Mesothelial cell of epicardium (in vitro differentiated cells): ENCODE results near the gene TRPV5. TPM values are rescaled to one million over a fixed set of nuclear protein-coding genes. Genes with fewer than 3 reads are reported as not detected.

ENCODE experiments used
- DNase-seq, 2 experiments: peaks; one replicate each; pipeline ENCODE4 v3.0.0; 2021; ENCODE audit warnings: low spot score in 2 of 2; ENCODE audit not compliant: unreplicated experiment in 2 of 2
- H3K27ac Mint-ChIP-seq: 2 replicates; pipeline ENCODE4 v1.8.0; 2021; ENCODE audit warnings: mixed read lengths
- H3K27me3 Mint-ChIP-seq: 2 replicates; pipeline ENCODE4 v1.8.0; 2021; ENCODE audit warnings: low read depth, mixed read lengths
- H3K36me3 Mint-ChIP-seq: 2 replicates; pipeline ENCODE4 v1.8.0; 2021; ENCODE audit warnings: mixed read lengths
- H3K4me1 Mint-ChIP-seq: 2 replicates; pipeline ENCODE4 v1.8.0; 2021; ENCODE audit warnings: mixed read lengths
- H3K4me3 Mint-ChIP-seq: 2 replicates; pipeline ENCODE4 v1.8.0; 2021; ENCODE audit warnings: mild to moderate bottlenecking, moderate library complexity, mixed read lengths
- H3K9me3 Mint-ChIP-seq: 2 replicates; pipeline ENCODE4 v1.8.0; 2021; ENCODE audit warnings: mixed read lengths
- total RNA-seq: library from RNA; stranded (reverse); gene quantifications from 3 replicates; pipeline ENCODE4 v1.2.1, GENCODE V29; 2021
- TF ChIP-seq, protein P1 (sequence below): fragments of 200-600 bp; sonication (generic); IDR thresholded peaks from one replicate; pipeline ENCODE4 v1.5.0; 2021; ENCODE audit warnings: antibody characterized with exemption; ENCODE audit not compliant: unreplicated experiment

TRPV5 gene
- total RNA-seq, 1 donor from 2014 or later = 0.56 TPM

DNA sequence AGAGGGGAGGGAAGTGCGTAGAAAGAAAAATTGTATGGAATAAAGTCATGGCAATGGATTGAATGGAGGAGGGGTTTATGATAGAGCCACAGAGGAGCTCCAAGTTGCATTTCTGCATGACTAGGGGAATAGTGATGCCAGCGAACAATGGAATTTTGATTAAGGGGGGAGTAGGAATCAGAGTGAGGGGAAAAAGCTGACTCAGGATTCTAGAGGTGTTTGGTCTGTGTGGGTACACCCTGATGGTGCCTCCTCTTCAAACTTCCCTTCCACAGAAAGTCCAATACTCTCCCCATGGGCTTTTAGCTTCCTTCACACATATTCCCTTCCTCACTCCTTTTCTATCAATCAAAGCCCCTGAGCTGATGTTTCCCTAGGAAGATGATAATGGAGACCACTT, 30.4 kb upstream of the TRPV5 start:
- no peak overlapping the region for H3K27ac Mint-ChIP-seq
- H3K36me3 Mint-ChIP-seq = no peaks in the 10 kb centered on the region
- H3K27me3 Mint-ChIP-seq = peaks cover 4% of the 10 kb centered on the region
- TF ChIP-seq, protein P1, sequence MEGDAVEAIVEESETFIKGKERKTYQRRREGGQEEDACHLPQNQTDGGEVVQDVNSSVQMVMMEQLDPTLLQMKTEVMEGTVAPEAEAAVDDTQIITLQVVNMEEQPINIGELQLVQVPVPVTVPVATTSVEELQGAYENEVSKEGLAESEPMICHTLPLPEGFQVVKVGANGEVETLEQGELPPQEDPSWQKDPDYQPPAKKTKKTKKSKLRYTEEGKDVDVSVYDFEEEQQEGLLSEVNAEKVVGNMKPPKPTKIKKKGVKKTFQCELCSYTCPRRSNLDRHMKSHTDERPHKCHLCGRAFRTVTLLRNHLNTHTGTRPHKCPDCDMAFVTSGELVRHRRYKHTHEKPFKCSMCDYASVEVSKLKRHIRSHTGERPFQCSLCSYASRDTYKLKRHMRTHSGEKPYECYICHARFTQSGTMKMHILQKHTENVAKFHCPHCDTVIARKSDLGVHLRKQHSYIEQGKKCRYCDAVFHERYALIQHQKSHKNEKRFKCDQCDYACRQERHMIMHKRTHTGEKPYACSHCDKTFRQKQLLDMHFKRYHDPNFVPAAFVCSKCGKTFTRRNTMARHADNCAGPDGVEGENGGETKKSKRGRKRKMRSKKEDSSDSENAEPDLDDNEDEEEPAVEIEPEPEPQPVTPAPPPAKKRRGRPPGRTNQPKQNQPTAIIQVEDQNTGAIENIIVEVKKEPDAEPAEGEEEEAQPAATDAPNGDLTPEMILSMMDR = no peak
- H3K9me3 Mint-ChIP-seq = no peaks in the 10 kb centered on the region
- peaks cover 14% of the 10 kb centered on the region for H3K4me1 Mint-ChIP-seq
- H3K4me3 Mint-ChIP-seq = no peak overlapping the region
- no peak for DNase-seq

DNA sequence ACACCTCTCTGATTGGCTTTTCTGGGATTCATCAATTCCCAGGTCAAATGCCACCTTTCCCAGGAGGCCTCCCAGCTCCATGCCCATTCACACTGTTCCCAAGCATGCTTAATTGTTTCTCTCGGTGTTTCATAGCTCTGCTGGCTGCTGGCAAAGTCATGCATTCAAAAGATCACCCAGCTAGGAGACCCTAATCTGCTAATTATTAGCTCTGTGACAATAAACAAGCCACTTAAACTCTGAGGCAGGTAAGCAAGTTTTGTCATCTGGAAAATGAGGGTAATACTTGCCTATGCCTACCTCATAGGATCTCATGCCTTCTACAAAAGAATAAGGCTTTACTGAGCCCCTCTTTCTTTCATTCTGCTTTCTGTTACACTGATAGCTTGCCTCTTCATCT, 29.4 kb upstream of the TRPV5 start:
- no peaks in the 10 kb centered on the region for H3K9me3 Mint-ChIP-seq
- H3K36me3 Mint-ChIP-seq = no peaks in the 10 kb centered on the region
- peaks cover 4% of the 10 kb centered on the region for H3K27me3 Mint-ChIP-seq
- DNase-seq = no peak
- H3K27ac Mint-ChIP-seq = no peak overlapping the region
- TF ChIP-seq, protein P1 = no peak
- H3K4me1 Mint-ChIP-seq = peaks cover 14% of the 10 kb centered on the region
- H3K4me3 Mint-ChIP-seq = no peak overlapping the region

DNA sequence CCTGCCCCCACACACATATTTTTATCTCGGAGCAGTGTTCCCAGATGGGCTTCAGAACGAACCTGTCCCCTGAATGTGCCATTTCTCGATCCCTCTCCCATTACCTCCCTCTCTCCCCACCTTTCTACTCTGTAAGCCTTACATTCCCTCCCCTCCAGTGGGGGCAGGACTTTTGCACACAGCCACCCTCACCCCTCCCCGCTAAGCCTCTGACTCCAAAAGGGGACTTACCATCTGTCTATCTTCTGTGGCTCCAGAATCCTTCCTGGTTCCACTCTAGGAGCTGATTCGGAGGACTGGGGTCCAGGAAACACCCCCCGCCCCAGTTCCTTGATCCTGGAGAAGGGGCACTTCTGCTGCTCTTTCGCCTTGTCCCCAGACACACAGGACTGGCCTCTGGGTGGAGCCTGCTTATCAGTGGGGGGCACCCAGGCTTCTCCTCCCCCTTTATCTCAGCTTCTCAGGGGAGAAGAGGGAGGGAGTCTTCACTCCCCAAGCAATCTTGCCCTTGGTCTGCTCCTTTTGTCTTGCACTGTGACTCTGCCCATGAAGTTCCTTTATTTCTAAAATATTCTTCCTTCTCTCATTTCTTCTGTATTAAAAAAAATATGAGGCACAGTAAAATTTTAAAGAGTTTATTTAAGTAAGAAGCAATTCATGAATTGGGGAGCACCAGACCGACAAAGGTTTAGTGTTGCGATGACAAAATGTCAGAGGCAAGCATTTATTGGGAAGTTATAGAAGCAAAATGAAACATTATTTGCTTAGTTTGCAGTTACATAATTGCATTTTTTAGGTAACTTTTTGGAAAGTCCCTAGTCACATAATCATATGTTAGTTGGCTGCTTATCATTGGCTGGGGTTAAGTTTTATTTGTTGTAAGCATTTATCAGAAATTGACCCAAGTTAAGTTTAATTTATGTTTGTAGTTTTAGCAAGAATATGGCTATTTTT, 28.7 kb upstream of the TRPV5 start, which contains the start of gene KEL:
TSS of gene KEL (minus strand) at position 391 of the 954 bp plus-strand sequence. CDS start at position 234, 157 bp downstream.
- no peak for DNase-seq

DNA sequence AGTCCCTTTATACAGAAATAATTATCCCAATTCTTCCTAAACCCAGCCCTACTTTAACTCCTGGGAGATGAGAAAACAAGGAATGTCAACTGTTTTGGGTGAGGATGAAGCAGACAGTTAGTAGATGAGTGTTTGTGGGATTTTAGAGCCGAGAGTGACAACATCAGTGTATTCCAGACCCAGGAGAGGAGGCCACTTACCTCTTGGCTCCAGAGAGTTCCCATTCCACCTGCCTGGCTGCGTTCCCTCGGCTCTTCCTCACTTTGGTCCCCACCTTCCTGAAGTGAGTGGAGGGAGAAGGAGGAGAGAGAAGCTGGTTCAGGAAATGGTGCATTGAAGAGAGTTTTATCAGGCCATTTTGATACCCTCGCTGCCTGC, 28.0 kb upstream of the TRPV5 start:
- Mint-ChIP-seq H3K27me3 (peaks cover 4% of the 10 kb centered on the region), H3K4me3 (no peak overlapping the region), H3K9me3 (no peaks in the 10 kb centered on the region), H3K36me3 (peaks cover under 1% of the 10 kb centered on the region), H3K27ac (no peak overlapping the region), H3K4me1 (peaks cover 20% of the 10 kb centered on the region)
- DNase-seq = no peak
- TF ChIP-seq, protein P1 = no peak

More for the DNA sequence above, 28.7 kb upstream of the TRPV5 start, which contains the start of gene KEL:
- Mint-ChIP-seq H3K4me1 (peaks cover 14% of the 10 kb centered on the region), H3K27ac (no peak within 1 kb of the TSS), H3K36me3 (no peaks in the 10 kb centered on the region), H3K9me3 (no peaks in the 10 kb centered on the region), H3K27me3 (peaks cover 4% of the 10 kb centered on the region), H3K4me3 (no peak within 1 kb of the TSS)
- TF ChIP-seq, protein P1 = no peak

DNA sequence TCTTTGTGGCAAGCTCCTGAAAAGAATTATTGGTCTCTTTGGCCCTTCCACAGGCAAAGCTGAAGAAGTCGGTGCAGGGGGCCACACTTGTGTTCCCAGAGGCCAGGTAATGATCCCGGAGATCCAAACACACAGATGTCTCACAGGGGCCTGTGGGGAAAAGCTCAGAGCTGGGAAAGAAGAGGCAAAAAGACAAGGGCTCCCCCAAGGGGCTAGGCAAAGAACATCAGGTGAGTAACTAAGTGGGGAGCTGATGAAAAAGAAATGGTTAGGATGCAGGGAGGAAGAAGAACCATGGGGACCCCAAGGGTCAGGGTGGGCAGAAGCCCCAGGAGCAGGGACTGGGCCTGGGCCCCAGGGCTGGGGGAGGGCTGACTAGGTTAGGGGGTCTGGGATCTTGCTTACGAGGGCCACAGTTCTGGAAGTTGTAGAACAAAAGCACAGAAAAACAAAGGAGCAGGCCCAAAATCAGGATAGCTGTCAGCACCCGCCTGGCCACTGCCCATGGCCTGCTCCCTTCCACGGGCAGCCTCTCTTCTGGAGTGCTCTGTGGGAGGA, 27.5 kb upstream of the TRPV5 start:
- Mint-ChIP-seq H3K27me3 (peaks cover 4% of the 10 kb centered on the region), H3K4me3 (no peak overlapping the region), H3K9me3 (peaks cover 5% of the 10 kb centered on the region), H3K27ac (no peak overlapping the region), H3K4me1 (peaks cover 23% of the 10 kb centered on the region), H3K36me3 (peaks cover 4% of the 10 kb centered on the region)
- TF ChIP-seq, protein P1 = peak; percentile 13
- DNase-seq = no peak
